SIG-M5 treated with dmso at 0.1 percent for 504 hours (cell line): ENCODE data around the gene LCE1E.

Source experiments
- DNase-seq: peaks from one replicate; lab custom pipeline; 2025; ENCODE audit not compliant: unreplicated experiment; lab: John Stamatoyannopoulos, UW

Gene LCE1E

DNA sequence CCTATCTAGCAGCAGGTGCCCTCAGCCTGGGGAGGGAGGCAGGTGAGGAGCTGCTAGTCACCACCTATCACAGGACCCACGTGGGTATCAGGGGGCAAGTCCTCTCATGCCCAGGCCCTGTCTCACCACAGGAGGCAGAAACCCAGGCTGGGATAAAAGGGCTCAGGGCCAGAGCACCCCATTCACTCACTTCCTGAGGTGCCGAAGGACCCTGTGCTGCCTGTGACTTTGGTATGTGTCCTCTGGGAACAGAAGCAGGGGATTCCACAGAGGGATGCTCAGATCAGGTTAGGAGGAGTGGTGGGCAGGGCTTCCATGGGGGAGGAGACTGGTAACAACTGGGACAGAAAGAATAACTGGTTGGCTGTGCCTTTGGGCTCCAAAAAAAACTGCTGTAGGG lies at the start of gene LCE1E:
TSS of gene LCE1E (plus strand) at position 181 of the 400 bp plus-strand sequence. CDS start 1,043 bp downstream, outside the sequence.
- no peak for DNase-seq

DNA sequence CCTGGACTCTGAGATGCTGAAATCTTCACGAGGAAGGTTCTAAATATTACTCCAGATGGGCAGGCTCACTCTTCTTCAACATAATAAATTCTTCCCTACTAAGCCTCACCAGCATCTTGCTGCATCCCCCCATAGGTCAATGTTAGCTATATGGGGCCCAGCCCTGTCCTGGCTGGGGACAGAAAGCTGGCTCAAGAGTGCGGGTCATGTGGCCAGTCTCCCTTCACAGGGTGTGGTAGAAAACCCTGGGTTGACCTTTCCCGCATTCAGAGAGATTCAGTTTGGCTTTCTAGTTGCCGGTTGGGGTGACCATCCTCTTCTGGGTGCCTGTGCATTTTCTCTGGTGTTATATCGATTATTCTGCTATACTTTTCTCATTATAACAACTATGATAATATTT lies 48.1 kb upstream of the LCE1E start:
- DNase-seq, result no peak

- no peak for DNase-seq
Observed at GRCh38 chr1:152739841-152740240, 46.2 kb upstream of the LCE1E start.

DNA sequence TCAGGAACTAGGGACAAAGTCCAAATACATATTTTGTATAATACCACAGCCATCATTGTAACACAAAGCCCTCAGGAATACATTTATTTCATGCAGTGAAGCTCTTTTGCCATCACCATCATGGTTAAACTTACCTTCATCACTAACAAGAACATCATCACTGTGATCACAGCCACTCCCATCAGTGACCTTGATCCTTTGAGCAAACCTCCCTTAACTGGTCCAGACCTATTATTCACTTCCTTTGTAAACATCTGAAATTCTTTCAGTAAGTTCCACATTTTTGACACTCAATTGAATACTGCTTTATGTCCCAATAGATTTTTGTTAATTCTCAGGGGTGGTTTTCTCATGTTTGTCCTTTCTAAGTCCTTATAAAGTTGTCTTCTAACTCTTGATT lies 44.4 kb upstream of the LCE1E start:
- no peak for DNase-seq

DNA sequence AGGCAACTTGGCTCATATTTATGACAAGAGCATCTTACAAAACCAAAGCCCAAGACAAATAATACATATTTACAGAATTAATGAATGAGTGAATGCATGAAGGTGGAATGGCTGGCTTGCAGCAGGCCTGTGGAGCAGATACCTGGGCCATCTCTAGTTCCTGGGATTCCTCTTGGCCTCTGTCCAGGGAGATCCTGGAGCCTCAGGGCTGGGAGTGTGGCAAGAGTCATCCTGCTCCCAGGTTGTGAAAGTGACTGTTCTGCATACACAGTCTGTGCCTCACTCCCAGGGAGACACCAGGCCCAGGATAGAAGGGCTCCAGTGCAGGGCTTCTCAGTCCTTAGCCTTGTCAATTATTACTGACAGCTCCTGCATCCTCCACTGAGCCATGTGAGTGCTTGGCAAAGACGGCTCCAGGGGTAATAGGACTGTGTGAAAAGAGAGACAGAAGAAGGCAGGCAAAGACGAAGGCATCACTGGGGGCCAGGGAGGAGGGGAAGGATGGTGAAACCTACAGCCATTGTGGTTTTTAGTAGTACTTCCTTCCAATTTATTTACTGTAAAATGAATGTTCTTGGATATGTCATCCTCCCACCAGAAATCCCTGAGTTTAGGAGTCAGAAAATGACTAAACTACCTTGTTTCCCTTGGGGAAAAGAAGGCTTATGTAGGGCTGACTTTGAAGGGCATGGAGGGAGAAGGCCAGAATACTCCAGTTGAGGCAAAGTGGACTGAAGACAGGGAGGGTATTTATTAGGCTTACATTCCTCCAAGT lies 42.5 kb upstream of the LCE1E start:
- DNase-seq, result no peak

DNA sequence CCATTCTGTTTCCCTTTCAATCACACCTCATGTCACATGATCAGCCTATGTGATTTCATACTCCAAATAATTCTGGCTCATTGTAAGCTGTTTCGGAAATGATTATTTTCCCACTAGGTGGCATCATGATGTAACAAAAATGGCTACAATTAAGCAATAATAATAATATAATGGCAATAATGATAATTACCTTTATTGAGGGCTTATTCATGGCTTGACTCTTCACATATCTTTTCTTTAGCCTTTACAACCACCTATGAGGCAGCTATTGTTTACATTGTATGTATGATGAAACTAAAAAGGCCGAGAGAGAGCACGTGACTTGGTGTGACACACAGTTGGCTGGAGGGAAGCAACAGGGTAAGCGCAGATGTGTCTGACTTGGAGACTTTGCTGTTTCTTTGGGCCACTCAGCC lies 40.8 kb upstream of the LCE1E start:
- DNase-seq, result peak; percentile 27

GRCh38 chr1:152745765-152746444 lies 40.2 kb upstream of the LCE1E start:
- no peak for DNase-seq

GRCh38 chr1:152747831-152748230 lies 38.2 kb upstream of the LCE1E start:
- DNase-seq, result no peak

- DNase-seq, result no peak
Observed at GRCh38 chr1:152752225-152752624, 33.8 kb upstream of the LCE1E start.

- DNase-seq, result no peak
Observed at GRCh38 chr1:152753586-152753985, 32.5 kb upstream of the LCE1E start.

DNA sequence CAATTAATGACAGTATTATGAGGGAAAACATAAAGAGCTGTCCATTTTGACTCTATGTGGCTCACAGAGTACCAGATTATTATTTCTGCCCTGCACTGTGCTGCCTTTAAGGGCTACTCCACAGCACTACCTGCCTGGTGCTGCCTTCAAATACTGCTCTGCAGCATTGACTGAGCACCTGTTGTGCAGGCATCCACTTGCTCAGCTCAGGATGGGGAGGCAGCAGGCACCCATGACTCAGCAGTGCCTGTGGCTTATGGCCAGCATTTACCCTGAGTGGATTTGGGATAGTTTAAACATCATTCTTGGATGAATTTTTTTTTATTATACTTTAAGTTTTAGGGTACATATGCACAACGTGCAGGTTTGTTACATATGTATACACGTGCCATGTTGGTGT lies 29.2 kb upstream of the LCE1E start:
- DNase-seq, result no peak

GRCh38 chr1:152757747-152758146 lies 28.3 kb upstream of the LCE1E start, which contains the start of gene KPRP:
Gene KPRP, plus strand, starts transcription at chr1:152758025. Its CDS starts 1,564 bp downstream, at chr1:152759589.
- no peak for DNase-seq

DNA sequence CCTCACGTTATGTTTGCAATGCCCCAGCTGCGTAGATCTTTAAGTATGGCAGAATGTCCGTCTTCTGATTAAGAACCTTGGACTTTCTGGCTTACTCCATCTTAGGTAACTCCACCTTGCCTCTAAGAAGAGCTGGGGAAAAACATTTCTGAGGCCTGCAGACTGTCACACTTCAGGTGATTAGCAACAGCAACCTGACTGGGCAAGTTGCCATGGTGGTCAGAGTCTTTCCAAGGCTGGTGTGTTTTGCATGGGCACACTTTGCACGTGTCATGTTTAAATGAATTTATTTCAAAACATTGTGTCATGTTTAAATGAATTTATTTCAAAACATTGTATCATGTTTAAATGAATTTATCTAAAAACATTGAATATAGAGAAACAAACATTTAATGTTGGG lies 27.4 kb upstream of the LCE1E start:
- DNase-seq, result no peak

DNA sequence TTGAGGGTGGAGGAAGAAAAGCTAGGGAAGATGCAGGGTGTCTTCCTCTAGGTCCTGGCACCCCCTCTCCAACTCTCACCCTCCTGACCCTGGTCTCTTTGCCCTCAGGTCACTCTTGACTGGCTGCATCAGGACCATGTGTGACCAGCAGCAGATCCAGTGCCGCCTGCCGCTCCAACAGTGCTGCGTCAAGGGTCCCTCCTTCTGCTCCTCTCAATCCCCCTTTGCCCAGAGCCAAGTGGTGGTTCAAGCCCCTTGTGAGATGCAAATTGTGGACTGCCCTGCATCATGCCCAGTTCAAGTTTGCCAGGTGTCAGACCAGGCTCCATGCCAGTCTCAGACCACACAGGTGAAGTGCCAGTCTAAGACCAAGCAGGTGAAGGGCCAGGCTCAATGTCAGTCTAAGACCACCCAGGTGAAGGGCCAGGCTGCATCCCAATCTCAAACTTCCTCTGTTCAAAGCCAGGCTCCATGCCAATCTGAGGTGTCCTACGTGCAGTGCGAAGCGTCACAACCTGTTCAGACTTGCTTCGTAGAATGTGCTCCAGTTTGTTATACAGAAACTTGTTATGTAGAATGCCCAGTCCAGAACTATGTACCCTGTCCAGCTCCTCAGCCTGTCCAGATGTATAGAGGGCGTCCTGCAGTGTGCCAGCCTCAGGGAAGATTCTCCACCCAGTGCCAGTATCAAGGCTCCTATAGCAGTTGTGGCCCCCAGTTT lies 26.4 kb upstream of the LCE1E start:
- DNase-seq, result no peak

- no peak for DNase-seq
Observed at GRCh38 chr1:152760551-152761190, 25.4 kb upstream of the LCE1E start.

DNA sequence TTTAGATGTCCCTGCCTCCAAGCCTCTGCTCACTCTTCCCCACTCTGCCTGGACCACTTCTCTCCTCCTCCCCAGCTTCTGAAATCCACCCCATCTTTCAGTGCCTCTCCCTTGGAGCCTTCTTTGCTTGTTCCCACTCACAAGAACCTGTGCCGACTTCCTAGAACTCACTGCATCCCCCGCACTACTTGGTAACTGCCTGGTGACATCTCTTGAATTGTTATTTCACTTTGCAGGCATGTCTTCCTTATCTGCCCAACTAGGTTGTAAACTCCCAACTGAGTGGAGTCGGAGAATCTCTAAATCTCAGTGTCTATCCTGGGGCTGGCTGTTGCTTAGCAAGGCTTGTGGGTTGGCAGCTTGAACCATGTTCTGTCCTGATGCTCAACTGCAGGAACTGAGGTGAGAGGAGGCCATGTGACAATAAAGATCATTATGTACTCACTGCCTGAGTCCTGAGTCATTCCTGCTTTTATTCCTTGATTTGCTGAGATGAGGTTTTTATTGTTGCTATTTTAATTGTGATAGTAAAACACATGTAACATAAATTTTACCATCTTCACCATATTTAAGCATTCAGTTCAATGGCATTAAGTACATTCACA lies 24.3 kb upstream of the LCE1E start:
- DNase-seq, result no peak

DNA sequence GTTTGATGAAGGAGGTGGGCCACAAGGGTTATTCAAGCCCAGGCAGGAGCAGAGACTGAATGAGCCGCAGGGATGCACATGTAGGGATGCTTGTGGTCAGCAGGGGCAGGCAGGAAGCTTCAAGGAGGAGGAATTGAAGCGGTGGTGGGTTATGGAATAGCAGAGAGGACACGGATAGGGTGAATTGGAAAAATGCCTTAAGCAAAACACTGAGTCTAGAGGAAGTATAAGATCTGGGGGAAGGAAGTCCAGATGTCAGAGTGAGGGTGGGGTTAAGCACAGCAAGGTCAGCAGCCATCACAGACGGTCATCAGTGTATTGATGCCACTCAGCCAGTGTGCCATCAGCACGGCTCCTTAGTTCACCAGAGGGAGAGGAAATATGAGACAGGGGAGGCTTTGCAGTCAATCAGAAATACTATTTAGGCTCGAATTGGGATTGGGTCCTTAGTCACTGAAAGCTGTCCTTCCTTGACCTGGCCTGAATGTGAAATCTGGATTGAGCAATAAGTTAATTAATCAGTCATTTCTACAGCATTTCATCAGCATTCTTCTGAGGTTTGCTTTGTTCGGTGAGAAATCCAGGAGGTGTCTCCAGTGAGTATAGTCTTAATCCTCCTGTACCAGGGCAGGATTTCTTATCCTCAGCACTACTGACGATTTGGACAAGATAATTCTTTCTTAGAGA lies 17.1 kb upstream of the LCE1E start:
- DNase-seq, result no peak

DNA sequence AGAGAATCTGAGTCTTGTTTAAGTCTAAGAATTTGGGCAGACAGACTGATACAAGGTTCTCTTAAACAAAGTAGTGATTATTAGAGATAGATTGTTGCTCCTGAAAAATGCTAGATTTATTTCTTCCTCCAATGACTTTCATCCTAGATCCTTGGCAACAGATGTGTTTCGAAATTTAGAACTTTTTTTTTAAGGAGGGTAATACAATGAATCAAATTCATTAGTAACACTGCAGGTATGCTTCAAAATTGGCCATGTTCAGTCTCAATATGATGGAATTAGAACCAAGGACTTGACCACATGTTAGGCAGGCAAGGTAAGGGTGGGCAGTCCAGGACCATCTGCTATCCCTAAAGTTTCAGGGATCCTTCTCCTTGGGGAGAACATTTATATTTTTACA lies 15.6 kb upstream of the LCE1E start:
- DNase-seq, result no peak

DNA sequence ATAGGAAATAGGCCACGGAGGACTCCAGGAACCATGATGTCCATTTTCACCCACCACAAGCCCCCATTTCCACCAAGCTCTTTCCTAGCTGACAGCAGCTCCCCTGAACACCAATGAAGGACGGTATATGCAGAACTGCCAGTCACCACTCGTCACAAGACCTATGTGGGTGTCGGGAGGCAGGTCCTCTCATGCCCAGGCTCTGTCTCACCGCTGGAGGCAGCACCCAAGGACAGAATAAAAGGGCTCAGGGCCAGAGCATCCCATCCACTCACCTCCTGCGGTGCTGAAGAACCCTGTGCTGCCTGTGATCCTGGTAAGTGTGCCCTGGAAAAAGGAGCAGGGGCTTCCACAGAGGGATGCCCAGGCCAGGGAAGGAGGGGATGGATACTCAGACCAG lies 11.2 kb upstream of the LCE1E start, which contains the start of gene LCE1F:
TSS of gene LCE1F (plus strand) at position 266 of the 400 bp plus-strand sequence. CDS start 1,232 bp downstream, outside the sequence.
- no peak for DNase-seq

GRCh38 chr1:152776361-152776760 lies 9.7 kb upstream of the LCE1E start:
- no peak for DNase-seq
